HepG2 (cell line): ENCODE data around the gene TEX9. TPM values are rescaled to one million over a fixed set of nuclear protein-coding genes. Genes with fewer than 3 reads are reported as not detected.

Source experiments
- ATAC-seq: fragments of 200-7000 bp; cut with Tn5 transposase; 3 replicates; pipeline ENCODE4 v1.9.1; 2020; ENCODE audit warnings: mild to moderate bottlenecking, moderate library complexity
- BruUV-seq: library from RNA; stranded (reverse); fragments of 400-500 nt; replicated peaks from 2 replicates; lab custom pipeline; 2021; lab: Mats Ljungman, UMichigan
- CTCF ChIA-PET: fragments of 300-600 bp; formaldehyde crosslinking; extraction: SDS; loops from one replicate; lab custom pipeline; 2021; ENCODE audit warnings: low total read pairs, inconsistent platforms, low intra/inter-chr PET ratio; lab: Yijun Ruan, JAX
- POLR2A ChIA-PET: fragments of 350-600 bp; sonication (Branson Sonifier 250); formaldehyde crosslinking; loops from one replicate; lab custom pipeline; 2020; ENCODE audit warnings: antibody characterized with exemption, inconsistent platforms; lab: Yijun Ruan, JAX
- DNase-seq: peaks from one replicate; pipeline ENCODE4 v3.0.0-alpha.2; 2015; ENCODE audit warnings: low spot score
- FAIRE-seq: peaks from 3 replicates; lab custom pipeline; 2011; peaks lifted over from hg19 to GRCh38; lab: Jason Lieb, UNC
- H2AFZ ChIP-seq: one replicate; pipeline ENCODE4 v1.6.1; 2011; ENCODE audit warnings: low read length, inconsistent platforms
- H3K27ac ChIP-seq: fragments of 300-600 bp; 3 replicates; pipeline ENCODE4 v1.8.0; 2011; ENCODE audit warnings: mixed run types, mild to moderate bottlenecking, mixed read lengths, low read length, inconsistent platforms; ENCODE audit not compliant: insufficient read depth; ENCODE audit errors: extremely low read length
- H3K27me3 ChIP-seq, 2 experiments: fragments of 200-600 bp in 1 of 2; 2 replicates in 1 of 2; 3 replicates in 1 of 2; pipeline versions ENCODE4 v1.6.0 to v1.8.0; 2011; ENCODE audit warnings: low read length in 2 of 2, mild to moderate bottlenecking in 2 of 2, moderate library complexity in 2 of 2, inconsistent platforms in 1 of 2; ENCODE audit not compliant: insufficient read depth in 2 of 2, control insufficient read depth in 1 of 2
- H3K36me3 ChIP-seq, 2 experiments: fragments of 200-600 bp in 1 of 2; replicated peaks in 1 of 2; 2 replicates in 1 of 2; 3 replicates in 1 of 2; pipeline versions ENCODE4 v1.5.1 to v1.8.0; 2011; ENCODE audit warnings: low read length in 2 of 2, inconsistent platforms in 1 of 2; ENCODE audit not compliant: insufficient read depth in 2 of 2, control insufficient read depth in 1 of 2
- H3K4me1 ChIP-seq: 2 replicates; pipeline ENCODE4 v1.5.1; 2012; ENCODE audit warnings: low read length, inconsistent platforms; ENCODE audit not compliant: insufficient read depth
- H3K4me2 ChIP-seq: 2 replicates; pipeline ENCODE4 v1.6.0; 2011; ENCODE audit warnings: low read depth, low read length, inconsistent platforms
- H3K4me3 ChIP-seq, 3 experiments: fragments of 200-600 bp in 1 of 3; sonication (generic), shearing (Covaris generic) in 1 of 3; replicated peaks in 1 of 3; 2 replicates each; pipeline ENCODE4 v1.5.1; 2011 to 2016; ENCODE audit warnings: low read length in 3 of 3, inconsistent platforms in 2 of 3, low read depth in 2 of 3, mild to moderate bottlenecking in 2 of 3, control low read depth in 1 of 3, mixed read lengths in 1 of 3; ENCODE audit not compliant: insufficient read depth in 1 of 3
- H3K79me2 ChIP-seq: one replicate; pipeline ENCODE4 v1.6.1; 2011; ENCODE audit warnings: low read length, inconsistent platforms; ENCODE audit not compliant: insufficient read depth
- H3K9ac ChIP-seq: 2 replicates; pipeline ENCODE4 v1.6.0; 2011; ENCODE audit warnings: mild to moderate bottlenecking, low read depth, low read length, inconsistent platforms; ENCODE audit not compliant: insufficient read depth
- H3K9me3 ChIP-seq: 2 replicates; pipeline ENCODE4 v1.5.1; 2012; ENCODE audit warnings: mild to moderate bottlenecking, low read length
- H4K20me1 ChIP-seq: 2 replicates; pipeline ENCODE4 v1.6.0; 2011; ENCODE audit warnings: inconsistent platforms, mild to moderate bottlenecking, low read length, moderate library complexity; ENCODE audit not compliant: insufficient read depth
- ATF7 ChIP-seq, 2 experiments: fragments of 450-650 bp in 1 of 2; sonication (generic) in 1 of 2; formaldehyde crosslinking in 1 of 2; IDR thresholded peaks; 2 replicates each; pipeline versions ENCODE4 v1.4.0 to v1.6.1; 2016 to 2020; ENCODE audit warnings: antibody characterized with exemption in 1 of 2, mild to moderate bottlenecking in 1 of 2, missing genetic modification reagents in 1 of 2
- CBFB ChIP-seq: sonication (generic); formaldehyde crosslinking; IDR thresholded peaks from 2 replicates; pipeline ENCODE4 v1.4.0; 2020; ENCODE audit warnings: missing genetic modification reagents
- CREB1 ChIP-seq, 2 experiments: fragments of 450-650 bp in 1 of 2; IDR thresholded peaks; 2 replicates each; pipeline ENCODE4 v1.6.1; 2016 to 2017; ENCODE audit warnings: control low read depth in 1 of 2, mild to moderate bottlenecking in 1 of 2, missing compliant biosample characterization in 1 of 2, missing genetic modification characterization in 1 of 2
- ZBTB40 ChIP-seq, 2 experiments: fragments of 450-650 bp in 1 of 2; sonication (generic) in 1 of 2; formaldehyde crosslinking in 1 of 2; IDR thresholded peaks; 2 replicates each; pipeline versions ENCODE4 v1.6.1 to v1.8.0; 2016 to 2022; ENCODE audit warnings: antibody characterized with exemption in 1 of 2, mild to moderate bottlenecking in 1 of 2, missing genetic modification reagents in 1 of 2
- WGBS: methylation state at CpG from one replicate; pipeline ENCODE4 v1.1.6; 2017; ENCODE audit warnings: low lambda C conversion rate; 5-methylcytosine and 5-hydroxymethylcytosine counted together
- in situ Hi-C: cut with HindIII; loops from 2 replicates; pipeline ENCODE4 v1.10.0; 2017; ENCODE audit warnings: low pct_unique_long_range_greater_than_20kb; ENCODE audit not compliant: extremely low pct_ligation_motif_present
- intact Hi-C: fragments of 100-400 bp; cut with micrococcal nuclease; formaldehyde crosslinking; loops from one replicate; pipeline ENCODE4 v1.10.0; 2022; ENCODE audit not compliant: unreplicated experiment
- polyA plus RNA-seq, 8 experiments: library from polyadenylated mRNA; depleted of rRNA in 3 of 8; stranded (reverse) in 7 of 8; unstranded in 1 of 8; fragments of >200 nt; fragmentation: Illumina TruSeq in 4 of 8; extraction: Trizol in 4 of 8; gene quantifications; 2 replicates each; pipeline versions ENCODE4 v1.2.1 to v1.2.3, GENCODE V29; 2011 to 2016; ENCODE audit warnings: low read depth in 4 of 8, missing spikeins in 1 of 8, mixed read lengths in 1 of 8; ENCODE audit not compliant: insufficient read depth in 1 of 8
- total RNA-seq, 5 experiments: library from RNA; depleted of rRNA; stranded (reverse); fragments of >200 nt; fragmentation: Illumina TruSeq; extraction: Trizol; gene quantifications; 2 replicates each; pipeline ENCODE4 v1.2.3, GENCODE V29; 2016; ENCODE audit warnings: low read depth in 1 of 5

The TEX9 gene
- total and polyA plus RNA-seq, 2 of the 13 experiments (the other 11 are each of a cell fraction or from before 2014, with no cell fraction given): 0.82 to 6.9 TPM

GRCh38 chr15:56471440-56472069, 106.3 kb downstream of the TEX9 start:
- intact Hi-C loops: no loop called here
- Histone ChIP-seq H3K27me3 (no peaks in the 10 kb centered on the region), H3K4me2 (no peak overlapping the region)
- no TSS peak for BruUV-seq
- TF ChIP-seq ZBTB40 (IDR thresholded peaks at IDR 0.05) (no peak), ZBTB40 (CRISPR knock-in tag; IDR thresholded peaks at IDR 0.05) (no peak), CREB1 (IDR thresholded peaks at IDR 0.05) (0 out of 2 replicates have a peak, but pooled peaks have one; percentile 16), CREB1 (CRISPR knock-in tag; IDR thresholded peaks at IDR 0.05) (no peak), ATF7 (IDR thresholded peaks at IDR 0.05) (peak; percentile 85), ATF7 (CRISPR knock-in tag; IDR thresholded peaks at IDR 0.05) (no peak), CBFB (CRISPR knock-in tag) (no peak)
- TF ChIP-seq, all 625 proteins: peak for 2
- no peak overlapping the region for H3K27ac ChIP-seq
- ATAC-seq: no peak
- in situ Hi-C loops: no loop called here
- no peak overlapping the region for H3K4me3 ChIP-seq
- no peak for FAIRE-seq
- H3K9ac ChIP-seq: no peak overlapping the region
- H3K9me3 ChIP-seq: no peaks in the 10 kb centered on the region
- no peak for DNase-seq
- ChIA-PET CTCF (no interaction called here), POLR2A (no interaction called here)
- no peaks in the 10 kb centered on the region for H3K36me3 ChIP-seq
- no peaks in the 10 kb centered on the region for H3K79me2 ChIP-seq
- WGBS: 20% methylated on average over 5 of the region's 5 CpGs
- no peaks in the 10 kb centered on the region for H4K20me1 ChIP-seq
- peaks cover 20% of the 10 kb centered on the region for H3K4me1 ChIP-seq
- no peak overlapping the region for H2AFZ ChIP-seq
